NCI-H2196 (cell line): ENCODE results near the gene HS1BP3.

Source experiments
- DNase-seq: peaks from one replicate; lab custom pipeline; 2025; ENCODE audit not compliant: unreplicated experiment; lab: John Stamatoyannopoulos, UW

The HS1BP3 gene

DNA sequence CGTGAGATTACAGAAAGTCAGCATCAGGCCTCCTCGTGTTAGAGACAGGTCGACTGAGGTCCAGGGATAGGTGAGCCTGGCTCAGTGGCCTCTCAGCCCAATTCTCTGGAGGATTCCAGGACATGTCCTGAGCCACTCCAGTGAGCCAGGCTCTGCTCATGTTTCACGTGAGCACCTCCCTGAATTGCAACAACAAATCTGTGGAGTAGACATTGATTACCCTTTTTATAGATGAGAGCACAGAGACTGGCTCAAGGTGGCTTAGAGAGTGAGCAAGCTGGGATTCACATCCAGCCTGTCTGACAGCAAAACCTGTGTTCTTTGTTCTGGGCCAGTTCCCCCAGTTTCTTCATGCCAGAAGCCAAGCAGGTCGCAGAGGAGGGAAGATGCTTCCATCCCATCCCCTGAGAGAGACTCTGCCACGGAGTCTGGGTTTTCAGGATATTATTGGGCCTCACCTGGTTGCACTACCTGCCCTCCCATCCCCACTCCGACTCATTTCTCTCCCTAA is 46.4 kb downstream of the HS1BP3 start:
- DNase-seq: no peak

GRCh38 chr2:20603791-20604190 is 47.1 kb downstream of the HS1BP3 start:
- no peak for DNase-seq

- no peak for DNase-seq
These were observed 48.1 kb downstream of the HS1BP3 start for GRCh38 chr2:20602803-20603202.

DNA sequence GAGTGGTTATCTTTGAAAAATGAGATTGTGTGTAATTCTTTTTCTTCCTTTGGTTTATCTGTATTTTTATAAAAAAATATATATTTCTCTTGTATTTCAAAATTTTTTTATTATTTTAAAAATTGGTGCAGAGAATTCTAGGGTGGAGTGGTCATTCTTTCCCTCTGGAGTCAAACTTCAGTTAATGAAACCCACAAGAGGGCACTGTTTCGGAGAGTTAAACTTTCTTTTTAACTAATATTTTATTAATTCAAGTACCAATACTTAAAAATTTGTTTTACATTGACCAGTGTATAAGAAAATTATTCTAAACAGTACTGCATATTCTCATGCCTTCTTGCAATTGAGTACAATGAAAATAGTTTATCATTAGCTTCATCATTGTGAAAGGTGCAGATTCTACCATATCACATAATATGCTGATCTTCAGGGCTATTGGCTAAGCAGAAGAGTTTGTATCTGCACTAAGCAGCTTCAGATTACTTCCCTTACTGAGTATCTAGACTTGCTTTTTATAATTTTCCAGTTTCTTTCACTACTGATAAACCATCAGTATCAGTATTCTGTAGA is 50.1 kb downstream of the HS1BP3 start:
- DNase-seq: no peak

DNA sequence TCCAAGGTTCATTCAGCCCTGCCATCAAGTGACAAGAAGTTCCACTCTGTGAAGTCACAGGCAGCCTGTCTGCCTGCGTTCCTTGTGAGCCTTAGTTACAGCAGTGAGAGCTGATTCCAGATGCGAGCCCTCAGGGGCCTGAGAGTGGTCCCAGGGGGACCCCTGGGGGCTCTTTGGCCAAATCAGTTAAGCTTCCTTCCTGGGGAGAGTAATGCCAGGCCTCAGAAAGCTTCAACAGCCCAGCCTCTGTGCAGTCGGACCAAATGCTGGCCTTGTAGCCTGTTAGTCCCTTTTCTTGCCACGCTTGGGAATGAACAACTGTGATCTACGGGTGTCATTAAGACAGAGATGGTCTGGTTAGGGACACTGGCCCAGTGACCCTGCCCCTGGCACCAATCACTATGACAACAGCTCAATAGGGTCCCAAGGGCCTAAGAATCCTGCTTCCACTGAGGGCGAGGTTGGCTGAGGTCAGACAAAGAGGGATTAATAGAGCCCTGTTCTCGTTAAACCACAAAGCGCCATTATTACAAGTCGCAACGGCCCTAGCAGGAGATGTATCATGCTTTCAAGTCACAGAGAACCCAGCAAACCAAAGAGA is 50.9 kb downstream of the HS1BP3 start:
- no peak for DNase-seq

DNA sequence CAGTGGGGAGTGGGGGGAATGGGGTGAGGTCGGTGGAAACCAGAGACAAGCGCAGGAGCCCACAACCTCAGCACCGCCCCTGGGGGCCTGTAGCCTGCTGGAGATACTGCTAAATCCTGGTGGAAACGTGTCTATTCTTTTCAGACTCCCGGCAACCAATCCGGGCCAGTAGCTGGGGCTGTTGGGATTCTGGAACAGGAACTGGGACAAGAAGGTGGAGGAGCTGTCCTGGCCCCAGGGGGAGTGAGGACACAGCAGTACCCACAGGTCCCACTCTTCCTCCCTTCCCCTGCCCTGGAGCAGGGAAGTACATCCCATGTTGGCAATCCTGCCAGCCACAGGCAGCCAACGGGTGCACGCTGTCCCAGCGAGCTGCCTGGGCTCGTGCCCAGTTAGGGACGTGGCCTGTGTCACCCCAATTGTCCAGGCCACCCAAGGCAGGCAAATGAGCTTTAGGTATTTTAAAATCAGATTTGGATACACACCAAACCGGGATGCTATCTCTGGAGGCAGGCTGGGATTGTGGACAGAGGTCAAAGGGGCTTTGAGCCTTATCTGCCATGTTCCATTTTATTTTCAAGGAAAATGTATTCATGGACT is 51.8 kb downstream of the HS1BP3 start:
- DNase-seq: no peak

DNA sequence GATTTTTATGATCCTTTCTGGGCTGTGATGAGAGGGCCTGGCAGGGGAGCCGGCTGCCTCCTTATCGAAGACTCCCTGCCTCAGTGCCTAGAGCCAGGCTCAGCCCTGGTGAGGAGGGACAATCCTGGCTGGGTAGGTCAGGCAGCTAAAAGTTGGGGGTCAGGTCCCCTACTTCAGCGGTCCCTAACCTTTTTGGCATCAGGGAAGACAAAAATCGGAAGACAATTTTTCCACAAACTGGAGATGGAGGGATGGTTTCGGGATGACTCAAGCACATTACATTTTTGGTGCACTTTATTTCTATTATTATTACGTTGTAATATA is 53.1 kb downstream of the HS1BP3 start:
- no peak for DNase-seq

GRCh38 chr2:20596973-20597859 is 53.7 kb downstream of the HS1BP3 start:
- DNase-seq: no peak

- no peak for DNase-seq
These were observed 54.5 kb downstream of the HS1BP3 start for GRCh38 chr2:20596193-20596972.

DNA sequence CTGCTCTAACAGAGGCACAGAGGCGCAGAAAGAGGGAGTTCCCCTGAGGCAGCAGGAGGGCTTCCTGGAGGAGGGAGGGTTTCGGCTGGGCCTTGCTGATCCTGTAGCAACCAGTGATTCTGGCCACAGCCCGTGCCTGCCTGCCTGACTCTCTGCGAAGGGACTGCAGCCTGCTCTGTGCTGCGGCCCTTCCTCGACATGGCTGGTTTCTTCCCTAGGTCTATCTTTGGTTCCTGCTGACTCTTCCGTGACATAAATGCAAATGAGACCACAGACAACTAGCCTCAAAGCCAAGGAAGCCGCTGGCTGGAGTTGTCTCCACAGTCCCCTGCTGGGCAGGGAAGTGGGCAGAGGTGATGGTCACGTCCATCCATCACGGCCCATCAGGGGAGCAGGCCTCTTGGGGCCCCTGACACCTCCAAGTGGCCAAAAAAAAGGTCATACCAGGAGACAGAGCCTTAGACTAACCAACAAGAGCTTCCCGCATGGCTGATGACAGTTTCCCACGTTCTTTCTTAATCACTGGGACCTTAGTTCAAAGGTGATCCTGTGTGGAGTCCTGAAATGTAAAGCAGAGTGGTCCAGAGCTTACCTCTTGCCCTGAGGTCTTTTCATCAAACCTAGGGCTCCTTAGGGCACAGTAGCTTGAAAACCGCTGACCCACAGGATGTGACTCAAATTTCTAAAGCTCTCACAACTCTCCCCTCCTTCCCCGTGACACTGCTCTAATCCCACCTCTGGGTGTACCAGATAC is 55.3 kb downstream of the HS1BP3 start:
- DNase-seq: no peak

- DNase-seq: no peak
These were observed 55.9 kb downstream of the HS1BP3 start for GRCh38 chr2:20594957-20595356.

DNA sequence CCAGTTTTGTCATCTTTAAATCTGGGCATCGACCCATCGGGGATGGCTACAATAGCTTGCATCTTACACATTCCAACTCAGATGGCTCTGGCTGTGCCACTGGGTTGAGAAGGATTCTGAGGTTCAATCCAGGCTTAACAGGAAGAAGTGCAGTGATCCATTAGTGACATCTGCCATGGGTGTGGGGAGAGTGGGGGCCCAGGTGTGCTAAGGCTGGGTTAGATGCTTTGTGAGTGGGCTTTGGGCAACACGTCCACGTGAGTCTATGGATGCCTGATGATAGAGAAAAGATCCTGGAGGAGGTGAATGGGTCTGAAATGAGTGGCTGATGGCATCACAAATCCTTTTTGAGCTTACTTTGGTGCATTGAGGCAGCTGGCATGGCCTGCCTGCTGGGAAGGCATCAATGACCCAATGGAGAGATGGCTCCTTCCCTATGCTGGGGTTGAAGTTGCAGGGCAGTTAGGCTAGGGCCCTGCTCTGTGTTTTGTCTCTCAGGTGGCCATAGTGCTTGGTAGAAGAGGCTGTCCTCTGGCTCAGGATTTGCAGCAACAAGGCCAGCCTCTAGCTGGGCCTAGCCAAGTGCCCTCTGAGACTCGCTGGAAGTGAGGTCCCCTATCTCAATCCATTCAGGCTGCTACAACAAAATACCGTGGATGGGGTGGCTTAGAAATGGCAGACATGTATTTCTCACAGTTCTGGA is 56.7 kb downstream of the HS1BP3 start:
- no peak for DNase-seq

GRCh38 chr2:20593072-20594034 is 57.5 kb downstream of the HS1BP3 start:
- no peak for DNase-seq

DNA sequence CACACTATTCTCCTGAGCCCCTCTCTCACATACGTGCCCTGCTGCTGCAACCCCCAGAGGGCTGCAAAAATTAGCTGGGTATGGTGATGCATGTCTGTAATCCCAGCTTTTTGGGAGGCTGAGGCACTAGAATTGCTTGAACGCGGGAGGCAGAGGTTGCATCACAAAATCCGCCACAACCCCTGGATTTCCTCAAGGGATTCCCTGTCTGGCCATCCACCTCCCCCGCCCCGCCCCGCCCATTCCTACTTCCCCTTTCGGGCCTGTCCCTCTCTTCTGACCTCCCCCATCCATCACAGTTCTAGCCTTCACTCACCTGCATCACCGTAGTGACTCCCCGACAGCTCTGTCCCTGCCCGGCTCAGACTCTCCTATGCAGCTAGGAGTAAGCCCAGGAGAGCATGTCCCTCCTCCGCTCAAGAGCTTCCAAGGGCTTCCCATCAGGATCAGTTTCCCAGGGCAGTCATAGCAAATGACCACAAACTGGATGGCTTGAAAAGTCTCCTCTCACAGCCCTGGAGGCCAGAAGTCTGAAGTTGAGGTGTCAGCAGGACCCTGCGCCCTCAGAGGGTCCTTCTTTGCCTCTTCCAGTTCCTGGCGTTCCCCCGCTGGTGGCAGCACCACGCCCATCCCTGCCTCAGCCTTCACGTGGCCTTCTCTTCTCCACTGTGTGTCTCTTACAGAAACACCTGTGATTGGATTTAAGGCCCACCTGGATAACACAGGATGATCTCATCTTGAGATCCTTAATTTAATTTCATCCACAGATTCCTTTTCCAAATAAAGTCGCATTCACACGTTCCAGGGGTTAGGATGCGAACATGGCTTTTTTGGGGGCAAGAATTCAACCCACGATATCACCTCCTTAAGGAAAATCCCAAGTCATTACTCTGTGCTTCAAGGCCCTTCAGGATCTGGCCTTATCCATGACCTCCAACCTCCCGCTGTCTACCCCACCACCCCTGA is 58.5 kb downstream of the HS1BP3 start:
- no peak for DNase-seq

DNA sequence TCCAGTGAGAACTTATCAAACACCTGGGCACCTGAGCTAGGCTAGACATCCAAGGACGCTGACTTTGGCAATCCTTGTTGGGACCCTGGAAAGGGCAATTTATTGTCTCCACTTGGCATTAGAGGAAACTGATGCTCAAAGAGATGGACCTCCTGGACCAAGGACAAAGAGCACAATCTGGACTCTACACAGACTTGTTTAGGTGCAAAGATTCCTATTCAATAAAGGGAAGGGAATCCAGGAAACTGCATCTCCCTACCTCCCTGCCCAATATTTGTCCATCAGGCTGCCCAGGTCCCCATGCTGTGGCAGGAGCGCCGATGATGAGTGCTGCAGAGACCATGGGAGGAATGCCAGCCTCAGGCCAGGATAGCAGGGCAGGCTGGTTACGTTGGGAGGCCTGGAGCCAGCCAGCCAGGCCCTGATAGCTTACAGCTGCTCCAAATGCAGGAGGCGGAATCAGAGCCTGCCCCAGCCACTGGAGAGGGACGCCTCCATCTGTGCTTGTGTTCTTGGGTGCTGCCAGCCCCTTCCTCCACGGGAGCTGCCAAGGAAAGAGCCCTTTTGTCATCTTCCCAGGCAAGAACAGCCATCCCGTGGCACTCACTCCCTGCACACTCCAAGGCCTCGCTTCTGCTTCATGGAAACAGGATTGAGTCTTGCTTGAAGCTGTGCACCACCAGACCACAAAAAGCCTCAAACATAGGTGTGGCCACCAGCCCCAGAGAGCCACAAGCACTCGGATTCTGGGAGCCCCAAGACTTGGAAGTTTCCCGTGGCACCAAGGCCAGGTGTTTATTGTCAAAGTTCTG is 60.0 kb downstream of the HS1BP3 start:
- DNase-seq: no peak

DNA sequence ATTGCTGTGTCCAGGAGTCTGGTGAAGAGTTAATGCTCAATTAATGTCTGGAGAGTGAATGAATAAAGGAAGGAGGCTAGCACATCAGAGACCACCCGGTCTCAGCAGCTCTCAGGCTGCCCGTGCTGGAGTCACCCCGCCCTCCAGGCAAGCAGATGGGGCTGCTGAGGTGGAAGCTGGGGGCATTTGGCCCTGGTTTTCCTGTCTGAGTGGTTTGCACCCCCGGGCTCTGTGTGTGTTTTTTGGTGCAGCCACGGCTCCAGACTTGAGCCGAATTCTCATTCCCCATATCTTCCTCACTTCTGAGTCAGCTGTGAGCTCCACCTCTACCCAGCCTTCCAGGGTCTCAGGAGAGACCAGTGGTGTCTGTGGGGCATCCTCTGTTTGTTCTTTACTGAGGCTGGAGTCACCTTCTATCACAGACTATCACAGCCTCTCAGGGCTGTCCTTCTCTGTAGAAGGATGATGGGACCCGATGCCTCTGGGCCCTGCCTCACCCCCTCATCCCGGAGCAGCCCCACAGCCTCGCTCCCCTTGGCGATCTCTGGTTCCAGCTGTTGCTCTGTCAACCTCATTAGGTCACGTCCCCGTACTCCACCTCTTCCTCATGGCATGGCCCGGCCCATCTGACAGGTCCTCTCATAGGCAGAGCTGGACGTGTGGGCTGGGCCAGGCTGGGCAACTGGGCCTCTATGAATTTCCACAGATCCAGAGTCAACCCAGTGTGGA is 60.8 kb downstream of the HS1BP3 start:
- DNase-seq: no peak
